ENCODE results near the gene SMIM13. TPM values are rescaled to one million over a fixed set of nuclear protein-coding genes. Genes with fewer than 3 reads are reported as not detected.
"Not testable (repeated sequence)": the region's sequence is repeated elsewhere in the genome, so short reads cannot be mapped to it uniquely, and the experiment has no call there.

SMIM13 gene
- total RNA-seq, 1 donor from 2014 or later = 10.6 TPM

DNA sequence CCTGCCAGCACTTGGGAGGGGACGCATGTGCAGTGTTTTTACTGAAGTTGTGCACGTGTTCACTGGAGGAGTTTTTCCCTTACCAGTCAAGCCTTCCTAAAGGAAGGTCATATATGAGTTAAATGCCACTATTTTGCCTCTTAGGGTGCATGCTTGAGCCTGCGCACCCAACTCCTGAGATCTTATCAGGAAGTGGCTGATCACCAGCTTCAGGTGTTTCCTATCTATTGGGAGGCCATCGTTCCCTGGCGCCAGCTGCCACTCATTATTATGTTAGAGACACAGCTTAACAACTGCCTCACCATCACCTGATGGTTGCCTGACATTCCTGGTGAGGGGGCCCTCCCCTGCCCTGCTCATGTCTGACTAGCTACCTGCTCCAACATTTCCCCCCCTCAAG, 9.4 kb downstream of the SMIM13 start:
- Mint-ChIP-seq H3K27me3 (ENCODE audit: unreplicated experiment) (peaks cover 2% of the 10 kb centered on the region), H3K27ac (ENCODE audit: unreplicated experiment) (no peak overlapping the region), H3K36me3 (ENCODE audit: unreplicated experiment) (peaks cover 7% of the 10 kb centered on the region), H3K9me3 (ENCODE audit: unreplicated experiment) (peaks cover 6% of the 10 kb centered on the region), H3K4me3 (ENCODE audit: unreplicated experiment) (no peak overlapping the region), H3K4me1 (ENCODE audit: low read depth, unreplicated experiment) (peaks cover 10% of the 10 kb centered on the region)
- no peak for TF ChIP-seq CTCF (IDR thresholded peaks at IDR 0.05; ENCODE audit: partially characterized antibody, unreplicated experiment)
- no peak for DNase-seq

- no peaks in the 10 kb centered on the region for H3K27me3 Mint-ChIP-seq (ENCODE audit: unreplicated experiment)
- no peak overlapping the region for H3K4me3 Mint-ChIP-seq (ENCODE audit: unreplicated experiment)
- peaks cover 12% of the 10 kb centered on the region for H3K4me1 Mint-ChIP-seq (ENCODE audit: low read depth, unreplicated experiment)
- no peak for DNase-seq
- peaks cover 2% of the 10 kb centered on the region for H3K9me3 Mint-ChIP-seq (ENCODE audit: unreplicated experiment)
- no peak overlapping the region for H3K27ac Mint-ChIP-seq (ENCODE audit: unreplicated experiment)
- TF ChIP-seq CTCF (IDR thresholded peaks at IDR 0.05; ENCODE audit: partially characterized antibody, unreplicated experiment) = no peak
- H3K36me3 Mint-ChIP-seq (ENCODE audit: unreplicated experiment) = peaks cover 3% of the 10 kb centered on the region
Observed at GRCh38 chr6:11108726-11109125, 15.1 kb downstream of the SMIM13 start.

DNA sequence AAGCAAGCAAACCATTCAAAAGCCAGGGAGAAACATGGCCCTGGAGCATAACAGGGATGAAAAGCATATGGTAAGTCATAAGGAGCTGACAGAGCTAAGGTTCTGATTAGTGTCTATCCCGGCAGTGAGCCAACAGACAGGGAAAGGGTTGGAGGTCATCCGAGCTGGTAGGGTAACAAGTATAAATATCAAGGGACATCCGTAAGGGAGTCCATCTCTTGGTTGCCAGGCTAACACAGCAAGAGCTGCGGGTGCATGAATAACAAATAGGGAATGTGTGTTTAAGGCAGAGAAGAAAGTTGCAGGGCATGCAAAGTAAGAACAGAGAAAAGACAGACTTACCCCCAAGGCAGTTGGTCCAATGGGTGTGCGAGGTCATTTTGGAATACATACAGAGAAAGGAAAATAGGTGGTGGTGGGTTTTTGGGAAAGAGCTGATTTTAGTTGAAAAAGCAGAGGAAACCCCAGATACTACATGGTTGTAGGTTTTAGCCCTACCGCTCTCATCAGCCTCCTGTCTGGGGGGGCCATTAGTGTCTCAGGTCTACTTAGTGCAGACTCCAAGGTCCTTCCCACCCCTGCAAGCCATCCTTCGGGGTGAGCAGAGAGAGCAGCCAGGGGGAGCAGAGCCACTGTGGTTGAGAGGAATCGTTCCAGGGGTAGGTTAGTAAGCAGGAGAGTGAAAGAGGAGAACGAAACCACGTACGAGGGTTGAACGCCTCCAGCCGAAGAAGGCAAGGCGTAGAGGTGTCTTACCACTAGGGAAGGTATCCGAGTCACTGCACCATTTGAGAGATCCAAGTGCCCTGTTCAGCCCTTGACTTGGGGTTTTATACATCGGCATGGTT, 17.5 kb downstream of the SMIM13 start, which contains the start of gene ERVFRD-1:
Gene ERVFRD-1 (minus strand): TSS at position 805 of the 848 bp plus-strand sequence. CDS start 6,415 bp downstream, outside the sequence.
- no peak for DNase-seq
- Mint-ChIP-seq H3K4me3 (ENCODE audit: unreplicated experiment) (no peak within 1 kb of the TSS), H3K4me1 (ENCODE audit: low read depth, unreplicated experiment) (peaks cover 12% of the 10 kb centered on the region), H3K36me3 (ENCODE audit: unreplicated experiment) (peaks cover 3% of the 10 kb centered on the region), H3K27ac (ENCODE audit: unreplicated experiment) (no peak within 1 kb of the TSS), H3K27me3 (ENCODE audit: unreplicated experiment) (no peaks in the 10 kb centered on the region), H3K9me3 (ENCODE audit: unreplicated experiment) (peaks cover 2% of the 10 kb centered on the region)
- TF ChIP-seq CTCF (IDR thresholded peaks at IDR 0.05; ENCODE audit: partially characterized antibody, unreplicated experiment) = no peak

DNA sequence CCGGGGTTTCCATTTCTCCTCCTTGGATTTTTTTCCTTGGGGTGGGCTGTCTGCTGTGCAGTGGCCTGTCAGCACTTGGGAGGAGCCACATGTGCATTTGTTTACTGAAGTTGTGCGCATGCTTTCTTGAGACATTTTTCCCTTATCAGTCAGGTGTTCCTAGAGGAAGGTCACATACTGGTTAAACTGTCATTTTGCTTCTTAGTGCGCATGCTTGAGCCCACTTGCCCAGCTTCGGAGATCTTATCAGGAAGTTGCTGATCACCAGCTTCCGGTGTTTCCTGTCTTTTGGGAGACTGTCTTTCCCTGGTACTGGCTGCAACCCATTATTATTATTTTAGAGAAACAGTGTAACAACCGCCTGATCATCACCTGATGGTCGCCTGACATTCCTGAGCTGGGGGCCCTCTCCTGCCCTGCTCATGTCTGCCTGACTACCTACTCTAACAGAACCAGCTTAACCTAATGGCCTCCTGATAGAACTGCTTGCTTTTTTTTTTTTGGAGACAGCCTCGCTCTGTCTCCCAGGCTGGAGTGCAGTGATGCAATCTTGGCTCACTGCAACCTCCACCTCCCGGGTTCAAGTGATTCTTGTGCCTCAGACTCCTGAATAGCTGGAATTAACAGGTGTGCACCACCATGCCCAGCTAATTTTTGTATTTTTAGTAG, 18.3 kb downstream of the SMIM13 start:
- Mint-ChIP-seq H3K27me3 (ENCODE audit: unreplicated experiment) (no peaks in the 10 kb centered on the region), H3K27ac (ENCODE audit: unreplicated experiment) (no peak overlapping the region), H3K36me3 (ENCODE audit: unreplicated experiment) (peaks cover 3% of the 10 kb centered on the region), H3K4me1 (ENCODE audit: low read depth, unreplicated experiment) (peaks cover 10% of the 10 kb centered on the region), H3K4me3 (ENCODE audit: unreplicated experiment) (no peak overlapping the region), H3K9me3 (ENCODE audit: unreplicated experiment) (peaks cover 2% of the 10 kb centered on the region)
- TF ChIP-seq CTCF (IDR thresholded peaks at IDR 0.05; ENCODE audit: partially characterized antibody, unreplicated experiment) = no peak
- DNase-seq = no peak

DNA sequence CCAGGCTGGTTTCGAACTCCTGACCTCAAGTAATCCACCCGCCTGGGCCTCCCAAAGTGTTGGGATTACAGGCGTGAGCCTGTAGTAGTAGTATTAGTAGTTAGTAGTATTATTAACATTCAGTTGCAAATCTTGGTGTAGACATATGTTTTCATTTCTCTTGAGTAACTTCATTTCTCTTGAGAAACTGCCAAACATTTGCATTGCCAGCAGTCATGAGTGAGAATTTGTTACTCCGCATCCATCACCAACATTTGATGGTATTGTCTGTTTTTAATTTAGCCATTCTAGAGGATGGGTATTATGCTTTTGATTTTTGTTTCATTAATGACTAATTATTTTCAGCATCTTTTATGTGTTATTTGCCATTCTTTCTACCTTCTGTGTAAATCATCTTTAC, 19.4 kb downstream of the SMIM13 start:
- Mint-ChIP-seq H3K9me3 (ENCODE audit: unreplicated experiment) (no peaks in the 10 kb centered on the region), H3K27me3 (ENCODE audit: unreplicated experiment) (no peaks in the 10 kb centered on the region), H3K36me3 (ENCODE audit: unreplicated experiment) (peaks cover 3% of the 10 kb centered on the region), H3K4me1 (ENCODE audit: low read depth, unreplicated experiment) (peaks cover 3% of the 10 kb centered on the region), H3K4me3 (ENCODE audit: unreplicated experiment) (no peak overlapping the region), H3K27ac (ENCODE audit: unreplicated experiment) (no peak overlapping the region)
- no peak for TF ChIP-seq CTCF (IDR thresholded peaks at IDR 0.05; ENCODE audit: partially characterized antibody, unreplicated experiment)
- no peak for DNase-seq

- not testable (repeated sequence) for DNase-seq; H3K9me3 Mint-ChIP-seq (ENCODE audit: unreplicated experiment); H3K27ac Mint-ChIP-seq (ENCODE audit: unreplicated experiment); H3K4me3 Mint-ChIP-seq (ENCODE audit: unreplicated experiment); H3K27me3 Mint-ChIP-seq (ENCODE audit: unreplicated experiment); H3K4me1 Mint-ChIP-seq (ENCODE audit: low read depth, unreplicated experiment); H3K36me3 Mint-ChIP-seq (ENCODE audit: unreplicated experiment)
Observed at GRCh38 chr6:11115808-11116536, 22.3 kb downstream of the SMIM13 start.

Measured in glutamatergic neuron (in vitro differentiated cells).